Stimulated activated naive B cell treated with anti-CD40 and anti-IgM and Interleukin-4, amounts not matched to agents 10 μg/mL and 1 μg/mL and 100 μg/mL, for 72 hours (primary cell): ENCODE results near the gene DPP10.

Experiments used
- ATAC-seq, 2 donors: fragments of 150-1000 bp; cut with Tn5 transposase; replicated peaks; 2 replicates each; pipeline ENCODE4 v1.10.0; 2021; ENCODE audit warnings: moderate library complexity in 1 of 2
- DNase-seq: peaks from one replicate; pipeline ENCODE4 v3.0.0; 2021
- H3K27ac Mint-ChIP-seq: one replicate; pipeline ENCODE4 v1.8.0; 2022; ENCODE audit warnings: mild to moderate bottlenecking, mixed read lengths
- H3K27me3 Mint-ChIP-seq, 2 donors: one replicate each; pipeline ENCODE4 v1.8.0; 2022; ENCODE audit warnings: mixed read lengths in 2 of 2
- H3K36me3 Mint-ChIP-seq, 2 donors: one replicate each; pipeline ENCODE4 v1.8.0; 2022; ENCODE audit warnings: mixed read lengths in 2 of 2, mild to moderate bottlenecking in 1 of 2
- H3K4me1 Mint-ChIP-seq, 2 donors: one replicate each; pipeline ENCODE4 v1.8.0; 2022; ENCODE audit warnings: mixed read lengths in 2 of 2, mild to moderate bottlenecking in 1 of 2
- H3K4me3 Mint-ChIP-seq, 2 donors: one replicate each; pipeline ENCODE4 v1.8.0; 2022; ENCODE audit warnings: mild to moderate bottlenecking in 2 of 2, mixed read lengths in 2 of 2, moderate library complexity in 1 of 2
- H3K9me3 Mint-ChIP-seq, 2 donors: one replicate each; pipeline ENCODE4 v1.8.0; 2022; ENCODE audit warnings: mixed read lengths in 2 of 2, mild to moderate bottlenecking in 1 of 2

DPP10 gene

DNA sequence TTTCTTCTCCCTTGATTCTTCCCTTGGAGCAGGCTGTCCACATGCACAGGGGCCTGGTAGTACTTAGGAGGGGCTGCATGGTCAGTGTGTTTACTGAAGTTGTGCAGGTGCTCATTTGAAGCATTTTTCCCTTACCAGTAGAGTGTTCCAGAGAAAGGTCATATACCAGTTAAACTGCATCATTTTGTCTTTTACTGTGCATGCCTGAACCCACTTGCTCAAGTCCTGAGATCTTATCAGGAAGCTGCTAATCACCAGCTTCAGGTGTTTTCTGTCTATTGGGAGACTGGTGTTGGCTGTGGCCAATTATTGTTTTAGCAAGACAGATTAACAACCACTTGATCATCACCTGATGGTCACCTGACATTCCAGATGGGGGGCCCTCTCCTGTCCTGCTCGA is 676.6 kb downstream of the DPP10 start:
- H3K27me3 Mint-ChIP-seq: no peaks in the 10 kb centered on the region
- DNase-seq (no peak), ATAC-seq (no peak)
- peaks cover 0 to 4% of the 10 kb centered on the region in 2 donors for H3K9me3 Mint-ChIP-seq
- H3K4me1 Mint-ChIP-seq: no peaks in the 10 kb centered on the region
- no peak overlapping the region for H3K27ac Mint-ChIP-seq
- no peaks in the 10 kb centered on the region for H3K36me3 Mint-ChIP-seq
- H3K4me3 Mint-ChIP-seq: no peak overlapping the region

- Mint-ChIP-seq H3K27ac (no peak overlapping the region), H3K9me3 (peaks cover 0 to 4% of the 10 kb centered on the region in 2 donors), H3K36me3 (no peaks in the 10 kb centered on the region)
These were observed 680.3 kb downstream of the DPP10 start for GRCh38 chr2:115122701-115123100.

GRCh38 chr2:115124817-115125216 is 682.4 kb downstream of the DPP10 start:
- no peak overlapping the region for H3K4me3 Mint-ChIP-seq
- no peaks in the 10 kb centered on the region for H3K36me3 Mint-ChIP-seq
- H3K27me3 Mint-ChIP-seq: no peaks in the 10 kb centered on the region
- DNase-seq (no peak), ATAC-seq (no peak)
- no peaks in the 10 kb centered on the region for H3K4me1 Mint-ChIP-seq
- no peak overlapping the region for H3K27ac Mint-ChIP-seq
- no peaks in the 10 kb centered on the region for H3K9me3 Mint-ChIP-seq

More at GRCh38 chr2:115122701-115123100, 680.3 kb downstream of the DPP10 start:
- Mint-ChIP-seq H3K4me1 (no peaks in the 10 kb centered on the region), H3K27me3 (no peaks in the 10 kb centered on the region), H3K4me3 (no peak overlapping the region)
- ATAC-seq (no peak), DNase-seq (no peak)

DNA sequence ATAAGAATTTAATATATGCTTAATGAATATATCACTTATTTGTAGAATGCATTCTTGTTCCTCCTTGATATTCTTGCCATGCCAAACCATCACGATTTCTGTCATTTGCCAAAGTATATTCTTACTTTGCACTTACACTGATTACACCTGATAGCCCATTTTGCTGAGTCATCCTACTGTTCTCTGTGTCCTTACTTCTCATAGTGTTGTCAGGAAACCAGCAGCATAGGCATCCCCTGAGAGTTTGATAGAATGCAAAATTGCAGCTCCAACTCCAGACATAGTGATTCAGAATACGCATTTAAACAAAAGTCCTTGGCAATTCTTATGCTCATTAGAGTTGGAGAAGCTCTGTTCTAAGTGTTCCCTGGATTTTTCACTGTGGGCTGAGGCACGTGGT is 687.1 kb downstream of the DPP10 start:
- Mint-ChIP-seq H3K27ac (no peak overlapping the region), H3K4me1 (no peaks in the 10 kb centered on the region), H3K4me3 (no peak overlapping the region), H3K36me3 (no peaks in the 10 kb centered on the region), H3K27me3 (no peaks in the 10 kb centered on the region), H3K9me3 (peaks cover 0 to 3% of the 10 kb centered on the region in 2 donors)
- DNase-seq: no peak
- no peak for ATAC-seq

- H3K36me3 Mint-ChIP-seq: peaks cover 0 to 4% of the 10 kb centered on the region in 2 donors
- ATAC-seq (no peak), DNase-seq (no peak)
- H3K4me1 Mint-ChIP-seq: peaks cover 4 to 9% of the 10 kb centered on the region in 2 donors
- H3K27me3 Mint-ChIP-seq: peaks cover 25 to 27% of the 10 kb centered on the region in 2 donors
- no peaks in the 10 kb centered on the region for H3K9me3 Mint-ChIP-seq
- H3K4me3 Mint-ChIP-seq: peak overlapping the region in 1 of 2 donors; percentile 30
- H3K27ac Mint-ChIP-seq: no peak overlapping the region
These were observed 718.2 kb downstream of the DPP10 start for GRCh38 chr2:115160531-115161080.

- Mint-ChIP-seq H3K9me3 (no peaks in the 10 kb centered on the region), H3K4me3 (peak overlapping the region in 1 of 2 donors; percentile 30), H3K27ac (no peak overlapping the region), H3K4me1 (peaks cover 4 to 9% of the 10 kb centered on the region in 2 donors), H3K27me3 (peaks cover 25 to 27% of the 10 kb centered on the region in 2 donors), H3K36me3 (peaks cover 0 to 4% of the 10 kb centered on the region in 2 donors)
- ATAC-seq (no peak), DNase-seq (no peak)
These were observed 718.8 kb downstream of the DPP10 start for GRCh38 chr2:115161081-115161770.

DNA sequence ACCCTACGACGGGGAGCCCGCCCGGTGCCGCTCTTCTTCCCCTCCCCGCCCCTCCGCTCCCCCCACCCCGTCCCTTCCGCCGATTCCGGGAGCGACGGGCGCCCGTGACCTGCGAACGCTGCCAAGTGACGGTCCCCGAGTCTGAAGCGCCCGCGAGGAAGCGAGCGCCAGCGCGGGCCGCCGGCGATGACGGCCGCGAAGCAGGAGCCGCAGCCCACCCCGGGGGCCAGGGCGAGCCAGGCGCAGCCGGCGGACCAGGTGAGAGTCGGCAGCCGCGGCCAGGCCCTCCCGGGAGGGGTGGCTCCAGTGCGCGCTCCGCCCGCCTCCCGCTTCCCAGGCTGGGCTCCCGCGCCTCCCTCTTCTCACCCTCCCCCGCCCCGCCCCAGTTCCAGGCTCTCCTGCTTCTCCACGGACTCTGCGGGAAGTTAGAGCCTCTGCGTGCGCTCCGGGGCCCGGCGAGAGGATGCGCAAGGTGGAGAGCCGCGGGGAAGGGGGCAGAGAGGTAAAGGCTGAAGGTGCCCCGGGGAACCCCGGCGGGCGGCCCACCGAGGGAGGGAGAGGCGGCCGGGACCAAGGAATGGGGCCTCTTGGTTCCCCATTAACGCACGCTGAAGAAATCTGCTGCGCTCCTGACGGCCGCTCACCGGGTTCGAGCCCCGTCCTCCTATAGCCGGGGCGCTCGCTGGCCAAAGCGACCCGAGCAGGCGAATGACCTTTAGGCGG is 719.5 kb downstream of the DPP10 start:
- no peak for DNase-seq
- H3K36me3 Mint-ChIP-seq: peaks cover 0 to 4% of the 10 kb centered on the region in 2 donors
- no peak for ATAC-seq
- peaks cover 4 to 9% of the 10 kb centered on the region in 2 donors for H3K4me1 Mint-ChIP-seq
- no peak overlapping the region for H3K4me3 Mint-ChIP-seq
- no peaks in the 10 kb centered on the region for H3K9me3 Mint-ChIP-seq
- no peak overlapping the region for H3K27ac Mint-ChIP-seq
- peaks cover 25 to 27% of the 10 kb centered on the region in 2 donors for H3K27me3 Mint-ChIP-seq

GRCh38 chr2:115162494-115163293 is 720.3 kb downstream of the DPP10 start:
- peak overlapping the region; percentile 59 for H3K27ac Mint-ChIP-seq

DNA sequence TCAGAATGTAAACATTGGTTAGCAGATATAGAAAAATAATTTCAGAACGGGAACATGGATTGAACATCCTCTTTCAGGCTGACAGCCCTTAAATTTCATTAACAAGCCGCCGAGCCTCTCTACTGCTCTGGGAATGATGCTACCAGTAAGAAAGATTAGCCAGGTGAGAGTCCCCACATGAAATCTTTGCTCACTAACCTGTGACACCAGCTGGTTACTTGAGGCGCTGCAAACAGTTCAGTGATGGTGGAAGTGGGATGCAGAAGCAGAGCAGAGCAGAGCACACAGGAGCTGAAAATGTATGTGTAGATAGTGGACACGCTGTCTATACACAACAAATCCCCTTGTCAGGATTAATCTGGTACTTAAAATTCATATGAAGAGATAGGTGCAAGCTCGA is 721.1 kb downstream of the DPP10 start:
- Mint-ChIP-seq H3K9me3 (no peaks in the 10 kb centered on the region), H3K4me3 (no peak overlapping the region), H3K27me3 (peaks cover 25 to 27% of the 10 kb centered on the region in 2 donors), H3K4me1 (peaks cover 4 to 9% of the 10 kb centered on the region in 2 donors), H3K27ac (no peak overlapping the region), H3K36me3 (peaks cover 0 to 4% of the 10 kb centered on the region in 2 donors)
- DNase-seq: no peak
- no peak for ATAC-seq

More at GRCh38 chr2:115162494-115163293, 720.3 kb downstream of the DPP10 start:
- Mint-ChIP-seq H3K27me3 (peaks cover 25 to 27% of the 10 kb centered on the region in 2 donors), H3K36me3 (peaks cover 0 to 4% of the 10 kb centered on the region in 2 donors), H3K4me1 (peaks cover 4 to 9% of the 10 kb centered on the region in 2 donors), H3K9me3 (no peaks in the 10 kb centered on the region), H3K4me3 (no peak overlapping the region)
- no peak for DNase-seq
- no peak for ATAC-seq

DNA sequence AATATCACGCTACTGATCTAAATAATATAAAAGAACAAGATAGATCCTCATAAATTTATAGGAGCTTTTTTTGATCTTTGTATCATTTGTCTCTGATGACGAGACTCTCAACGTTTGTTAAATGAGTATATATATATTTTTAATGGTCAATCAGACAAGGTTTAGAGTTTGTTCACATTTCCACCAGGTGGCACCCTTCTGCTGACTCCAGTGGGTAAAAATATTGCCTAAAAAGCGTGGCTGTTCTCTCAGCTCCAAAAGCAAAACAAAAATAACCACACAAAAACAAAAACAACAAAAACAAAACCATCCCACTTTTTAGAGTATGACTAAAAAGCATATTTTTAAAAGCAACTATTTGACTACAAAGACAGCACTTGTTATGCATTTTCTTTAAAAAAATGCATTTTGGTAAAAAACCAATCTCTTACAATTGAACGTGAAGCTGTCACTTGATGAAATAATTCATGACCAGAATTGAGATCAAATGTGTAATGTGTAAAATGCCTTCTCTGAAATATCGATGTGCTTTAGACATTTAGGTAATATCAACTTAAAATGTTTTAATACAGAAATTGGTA is 723.2 kb downstream of the DPP10 start:
- peaks cover 0 to 4% of the 10 kb centered on the region in 2 donors for H3K36me3 Mint-ChIP-seq
- ATAC-seq: no peak
- H3K9me3 Mint-ChIP-seq: no peaks in the 10 kb centered on the region
- no peak for DNase-seq
- H3K27ac Mint-ChIP-seq: no peak overlapping the region
- no peak overlapping the region for H3K4me3 Mint-ChIP-seq
- peaks cover 4 to 7% of the 10 kb centered on the region in 2 donors for H3K4me1 Mint-ChIP-seq
- peaks cover 21 to 24% of the 10 kb centered on the region in 2 donors for H3K27me3 Mint-ChIP-seq

DNA sequence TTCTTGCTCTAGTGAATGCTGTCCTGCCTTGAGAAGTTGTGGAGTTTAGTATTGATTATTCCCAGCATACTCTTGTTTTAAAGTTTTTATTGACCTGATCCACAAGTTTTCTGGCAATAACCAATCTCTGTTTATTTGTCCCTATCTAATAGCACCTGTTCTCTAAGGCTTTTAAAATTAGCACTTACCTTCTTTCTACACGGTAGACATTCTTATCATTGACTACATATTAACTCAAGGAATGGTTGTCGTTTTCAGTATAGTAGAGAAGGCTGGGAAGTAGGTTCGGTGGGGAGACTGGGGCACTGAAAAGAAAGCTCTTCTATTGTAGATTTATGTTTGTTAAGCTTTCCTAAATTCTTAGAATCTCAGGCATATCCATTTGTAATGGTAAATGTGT is 726.0 kb downstream of the DPP10 start:
- Mint-ChIP-seq H3K36me3 (no peaks in the 10 kb centered on the region), H3K27me3 (peaks cover 3 to 5% of the 10 kb centered on the region in 2 donors), H3K27ac (no peak overlapping the region), H3K4me3 (no peak overlapping the region), H3K9me3 (no peaks in the 10 kb centered on the region), H3K4me1 (no peaks in the 10 kb centered on the region)
- DNase-seq (no peak), ATAC-seq (no peak)

- no peaks in the 10 kb centered on the region for H3K9me3 Mint-ChIP-seq
- no peak for ATAC-seq
- H3K4me1 Mint-ChIP-seq: no peaks in the 10 kb centered on the region
- no peak overlapping the region for H3K27ac Mint-ChIP-seq
- no peaks in the 10 kb centered on the region for H3K36me3 Mint-ChIP-seq
- no peaks in the 10 kb centered on the region for H3K27me3 Mint-ChIP-seq
- no peak for DNase-seq
- no peak overlapping the region for H3K4me3 Mint-ChIP-seq
These were observed 727.4 kb downstream of the DPP10 start for GRCh38 chr2:115169814-115170213.

DNA sequence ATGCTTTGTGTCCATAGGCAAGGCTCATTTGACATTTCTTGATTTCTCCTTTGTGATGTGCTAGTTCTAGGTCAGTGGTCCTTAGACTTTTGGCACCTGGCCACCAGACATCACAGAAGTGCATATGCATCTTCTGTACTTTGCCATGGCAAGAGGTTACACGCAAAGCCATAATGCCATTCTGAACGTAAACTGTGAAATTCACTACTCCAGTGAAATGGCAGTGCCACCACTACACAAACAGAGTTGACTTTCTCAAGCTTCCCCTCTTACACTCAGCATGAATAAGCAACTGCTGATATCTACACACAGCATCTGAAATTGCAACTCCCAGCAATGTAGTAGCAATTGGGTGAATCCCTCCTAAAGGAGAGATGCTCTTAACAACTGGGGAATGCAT is 729.3 kb downstream of the DPP10 start:
- Mint-ChIP-seq H3K4me3 (no peak overlapping the region), H3K9me3 (no peaks in the 10 kb centered on the region), H3K27ac (no peak overlapping the region), H3K36me3 (no peaks in the 10 kb centered on the region), H3K4me1 (no peaks in the 10 kb centered on the region), H3K27me3 (no peaks in the 10 kb centered on the region)
- no peak for ATAC-seq
- no peak for DNase-seq

DNA sequence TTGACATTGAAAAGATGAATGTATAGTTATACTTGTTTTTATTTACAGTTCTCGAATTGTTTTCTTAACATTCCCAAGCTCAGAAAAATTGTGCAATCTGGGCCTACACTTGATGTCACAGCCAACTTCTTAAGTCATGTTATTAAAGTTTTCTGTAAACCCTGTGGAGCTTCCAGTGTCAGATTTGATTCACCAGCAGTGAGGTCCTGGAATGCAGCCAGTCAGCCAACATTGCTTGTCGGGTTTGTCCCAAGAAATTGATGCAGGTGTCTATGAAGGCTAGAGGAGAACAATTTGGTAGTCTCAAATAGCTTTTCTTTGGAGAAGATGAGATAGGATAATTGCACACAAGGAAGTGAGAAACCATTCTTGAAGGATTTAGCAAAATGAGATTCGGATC is 732.2 kb downstream of the DPP10 start:
- no peaks in the 10 kb centered on the region for H3K9me3 Mint-ChIP-seq
- H3K27me3 Mint-ChIP-seq: no peaks in the 10 kb centered on the region
- DNase-seq (no peak), ATAC-seq (no peak)
- H3K4me3 Mint-ChIP-seq: no peak overlapping the region
- no peaks in the 10 kb centered on the region for H3K36me3 Mint-ChIP-seq
- no peak overlapping the region for H3K27ac Mint-ChIP-seq
- H3K4me1 Mint-ChIP-seq: no peaks in the 10 kb centered on the region
